Activated naive CD8-positive, alpha-beta T cell (primary cell): ENCODE measurements around the gene KCTD17.
A peak's percentile ranks its signal among the peaks of the same experiment; 100 is the strongest.

ENCODE experiments used
- H3K27ac Mint-ChIP-seq: one replicate; pipeline ENCODE4 v1.8.0; 2021; ENCODE audit warnings: mixed read lengths
- H3K27me3 Mint-ChIP-seq: one replicate; pipeline ENCODE4 v1.8.0; 2021; ENCODE audit warnings: mixed read lengths
- H3K36me3 Mint-ChIP-seq: one replicate; pipeline ENCODE4 v1.8.0; 2021; ENCODE audit warnings: mixed read lengths
- H3K4me1 Mint-ChIP-seq: one replicate; pipeline ENCODE4 v1.8.0; 2021; ENCODE audit warnings: low read depth, mixed read lengths
- H3K4me3 Mint-ChIP-seq: one replicate; pipeline ENCODE4 v1.8.0; 2021; ENCODE audit warnings: mild to moderate bottlenecking, mixed read lengths
- H3K9me3 Mint-ChIP-seq: one replicate; pipeline ENCODE4 v1.8.0; 2021; ENCODE audit warnings: low read depth, mixed read lengths

KCTD17 gene

GRCh38 chr22:37083914-37084313 is 32.4 kb downstream of the KCTD17 start:
- peaks cover 30% of the 10 kb centered on the region for H3K4me1 Mint-ChIP-seq
- H3K27ac Mint-ChIP-seq = peak overlapping the region; percentile 77
- H3K9me3 Mint-ChIP-seq = no peaks in the 10 kb centered on the region
- no peak overlapping the region for H3K4me3 Mint-ChIP-seq
- no peaks in the 10 kb centered on the region for H3K27me3 Mint-ChIP-seq
- no peaks in the 10 kb centered on the region for H3K36me3 Mint-ChIP-seq

- Mint-ChIP-seq H3K27ac (no peak overlapping the region), H3K4me1 (peaks cover 26% of the 10 kb centered on the region)
These were observed 32.8 kb downstream of the KCTD17 start for GRCh38 chr22:37084385-37084784.

GRCh38 chr22:37086184-37086583 is 34.6 kb downstream of the KCTD17 start:
- Mint-ChIP-seq H3K36me3 (no peaks in the 10 kb centered on the region), H3K4me3 (no peak overlapping the region), H3K27me3 (no peaks in the 10 kb centered on the region), H3K4me1 (peaks cover 8% of the 10 kb centered on the region), H3K27ac (no peak overlapping the region), H3K9me3 (no peaks in the 10 kb centered on the region)

More at GRCh38 chr22:37084385-37084784, 32.8 kb downstream of the KCTD17 start:
- Mint-ChIP-seq H3K27me3 (no peaks in the 10 kb centered on the region), H3K9me3 (no peaks in the 10 kb centered on the region), H3K36me3 (no peaks in the 10 kb centered on the region), H3K4me3 (no peak overlapping the region)

GRCh38 chr22:37088108-37088605 is 36.6 kb downstream of the KCTD17 start:
- Mint-ChIP-seq H3K4me3 (no peak overlapping the region), H3K27ac (no peak overlapping the region)

GRCh38 chr22:37088750-37089408 is 37.3 kb downstream of the KCTD17 start:
- H3K27ac Mint-ChIP-seq = no peak overlapping the region

More at GRCh38 chr22:37088108-37088605, 36.6 kb downstream of the KCTD17 start:
- no peaks in the 10 kb centered on the region for H3K4me1 Mint-ChIP-seq
- H3K27me3 Mint-ChIP-seq = no peaks in the 10 kb centered on the region
- H3K9me3 Mint-ChIP-seq = no peaks in the 10 kb centered on the region
- no peaks in the 10 kb centered on the region for H3K36me3 Mint-ChIP-seq

GRCh38 chr22:37089434-37089833 is 37.9 kb downstream of the KCTD17 start:
- H3K4me1 Mint-ChIP-seq = peaks cover 3% of the 10 kb centered on the region
- no peaks in the 10 kb centered on the region for H3K36me3 Mint-ChIP-seq
- no peaks in the 10 kb centered on the region for H3K27me3 Mint-ChIP-seq
- no peaks in the 10 kb centered on the region for H3K9me3 Mint-ChIP-seq
- H3K27ac Mint-ChIP-seq = no peak overlapping the region
- H3K4me3 Mint-ChIP-seq = no peak overlapping the region

More at GRCh38 chr22:37088750-37089408, 37.3 kb downstream of the KCTD17 start:
- no peaks in the 10 kb centered on the region for H3K27me3 Mint-ChIP-seq
- no peaks in the 10 kb centered on the region for H3K36me3 Mint-ChIP-seq
- H3K4me1 Mint-ChIP-seq = no peaks in the 10 kb centered on the region
- no peaks in the 10 kb centered on the region for H3K9me3 Mint-ChIP-seq
- no peak overlapping the region for H3K4me3 Mint-ChIP-seq

GRCh38 chr22:37090920-37091695 is 39.6 kb downstream of the KCTD17 start:
- H3K4me1 Mint-ChIP-seq = peaks cover 14% of the 10 kb centered on the region
- no peaks in the 10 kb centered on the region for H3K36me3 Mint-ChIP-seq
- no peak overlapping the region for H3K27ac Mint-ChIP-seq
- no peak overlapping the region for H3K4me3 Mint-ChIP-seq
- no peaks in the 10 kb centered on the region for H3K27me3 Mint-ChIP-seq
- no peaks in the 10 kb centered on the region for H3K9me3 Mint-ChIP-seq

- Mint-ChIP-seq H3K4me1 (peaks cover 14% of the 10 kb centered on the region), H3K9me3 (no peaks in the 10 kb centered on the region), H3K27me3 (peaks cover 3% of the 10 kb centered on the region), H3K4me3 (no peak overlapping the region), H3K27ac (no peak overlapping the region), H3K36me3 (no peaks in the 10 kb centered on the region)
These were observed 40.5 kb downstream of the KCTD17 start for GRCh38 chr22:37091994-37092393.

GRCh38 chr22:37092997-37093396 is 41.5 kb downstream of the KCTD17 start:
- Mint-ChIP-seq H3K9me3 (no peaks in the 10 kb centered on the region), H3K27ac (no peak overlapping the region), H3K4me3 (no peak overlapping the region), H3K4me1 (peaks cover 14% of the 10 kb centered on the region), H3K27me3 (peaks cover 4% of the 10 kb centered on the region), H3K36me3 (no peaks in the 10 kb centered on the region)

GRCh38 chr22:37094239-37094638 is 42.7 kb downstream of the KCTD17 start:
- no peak overlapping the region for H3K4me3 Mint-ChIP-seq
- peaks cover 4% of the 10 kb centered on the region for H3K27me3 Mint-ChIP-seq

GRCh38 chr22:37095113-37095512 is 43.6 kb downstream of the KCTD17 start:
- peaks cover 25% of the 10 kb centered on the region for H3K4me1 Mint-ChIP-seq
- peaks cover 4% of the 10 kb centered on the region for H3K27me3 Mint-ChIP-seq
- no peak overlapping the region for H3K4me3 Mint-ChIP-seq
- H3K9me3 Mint-ChIP-seq = no peaks in the 10 kb centered on the region
- no peaks in the 10 kb centered on the region for H3K36me3 Mint-ChIP-seq
- H3K27ac Mint-ChIP-seq = peak overlapping the region; percentile 70

More at GRCh38 chr22:37094239-37094638, 42.7 kb downstream of the KCTD17 start:
- Mint-ChIP-seq H3K36me3 (no peaks in the 10 kb centered on the region), H3K4me1 (peaks cover 21% of the 10 kb centered on the region), H3K9me3 (no peaks in the 10 kb centered on the region), H3K27ac (no peak overlapping the region)

- Mint-ChIP-seq H3K9me3 (no peaks in the 10 kb centered on the region), H3K27me3 (peaks cover 4% of the 10 kb centered on the region), H3K4me3 (no peak overlapping the region), H3K36me3 (no peaks in the 10 kb centered on the region), H3K4me1 (peaks cover 33% of the 10 kb centered on the region), H3K27ac (no peak overlapping the region)
These were observed 45.8 kb downstream of the KCTD17 start for GRCh38 chr22:37097346-37097745.

GRCh38 chr22:37098976-37099591 is 47.5 kb downstream of the KCTD17 start:
- no peaks in the 10 kb centered on the region for H3K36me3 Mint-ChIP-seq
- H3K4me3 Mint-ChIP-seq = no peak overlapping the region
- peaks cover 4% of the 10 kb centered on the region for H3K27me3 Mint-ChIP-seq
- no peak overlapping the region for H3K27ac Mint-ChIP-seq
- H3K4me1 Mint-ChIP-seq = peaks cover 33% of the 10 kb centered on the region
- H3K9me3 Mint-ChIP-seq = no peaks in the 10 kb centered on the region

GRCh38 chr22:37100589-37101127 is 49.1 kb downstream of the KCTD17 start:
- Mint-ChIP-seq H3K4me3 (no peak overlapping the region), H3K4me1 (peaks cover 20% of the 10 kb centered on the region), H3K27me3 (peaks cover 4% of the 10 kb centered on the region), H3K27ac (no peak overlapping the region), H3K9me3 (no peaks in the 10 kb centered on the region), H3K36me3 (no peaks in the 10 kb centered on the region)
